SK-N-SH (cell line): ENCODE data around the gene EGF.
"Not testable (repeated sequence)": the region's sequence is repeated elsewhere in the genome, so short reads cannot be mapped to it uniquely, and the experiment has no call there.

Source experiments
- CHD2 ChIP-seq: fragments of 150-350 bp; IDR thresholded peaks from 2 replicates; pipeline ENCODE4 v1.6.1; 2018; ENCODE audit warnings: low read length; ENCODE audit not compliant: partially characterized antibody
- EP300 ChIP-seq, 2 experiments: IDR thresholded peaks; 2 replicates each; pipeline versions ENCODE4 v1.4.0 to v1.6.1; 2012; ENCODE audit warnings: borderline replicate concordance in 1 of 2, low read depth in 1 of 2, low read length in 1 of 2
- EZH2phosphoT487 ChIP-seq: fragments of 200-600 bp; sonication (generic); IDR thresholded peaks from 2 replicates; pipeline ENCODE4 v1.6.1; 2017; ENCODE audit warnings: low read depth, mixed run types, mild to moderate bottlenecking, antibody characterized with exemption, moderate library complexity, borderline replicate concordance
- FOXM1 ChIP-seq: IDR thresholded peaks from 2 replicates; pipeline ENCODE4 v1.4.0; 2012; ENCODE audit warnings: low read depth, mild to moderate bottlenecking
- RCOR1 ChIP-seq: fragments of 150-350 bp; IDR thresholded peaks from 2 replicates; pipeline ENCODE4 v1.6.1; 2017; ENCODE audit warnings: antibody characterized with exemption, low read length
- TF ChIP-seq, protein P1 (sequence below): fragments of 200-600 bp; sonication (generic); IDR thresholded peaks from 2 replicates; pipeline ENCODE4 v1.6.1; 2017; ENCODE audit warnings: antibody characterized with exemption, mild to moderate bottlenecking, moderate library complexity
- TF ChIP-seq, protein P2 (sequence below): IDR thresholded peaks from 2 replicates; pipeline ENCODE4 v1.4.0; 2012; ENCODE audit warnings: low read depth
- TF ChIP-seq, protein P3 (sequence below): IDR thresholded peaks from 2 replicates; pipeline ENCODE4 v1.4.0; 2012; ENCODE audit warnings: low read depth, borderline replicate concordance

GRCh38 chr4:109949099-109949718 lies 36.5 kb downstream of the EGF start:
- TF ChIP-seq EP300 (IDR thresholded peaks at IDR 0.05; ENCODE audit: borderline replicate concordance in 1 of 2, low read depth in 1 of 2, low read length in 1 of 2); EZH2phosphoT487; FOXM1; RCOR1; CHD2: not testable (repeated sequence)
- TF ChIP-seq, protein P1, sequence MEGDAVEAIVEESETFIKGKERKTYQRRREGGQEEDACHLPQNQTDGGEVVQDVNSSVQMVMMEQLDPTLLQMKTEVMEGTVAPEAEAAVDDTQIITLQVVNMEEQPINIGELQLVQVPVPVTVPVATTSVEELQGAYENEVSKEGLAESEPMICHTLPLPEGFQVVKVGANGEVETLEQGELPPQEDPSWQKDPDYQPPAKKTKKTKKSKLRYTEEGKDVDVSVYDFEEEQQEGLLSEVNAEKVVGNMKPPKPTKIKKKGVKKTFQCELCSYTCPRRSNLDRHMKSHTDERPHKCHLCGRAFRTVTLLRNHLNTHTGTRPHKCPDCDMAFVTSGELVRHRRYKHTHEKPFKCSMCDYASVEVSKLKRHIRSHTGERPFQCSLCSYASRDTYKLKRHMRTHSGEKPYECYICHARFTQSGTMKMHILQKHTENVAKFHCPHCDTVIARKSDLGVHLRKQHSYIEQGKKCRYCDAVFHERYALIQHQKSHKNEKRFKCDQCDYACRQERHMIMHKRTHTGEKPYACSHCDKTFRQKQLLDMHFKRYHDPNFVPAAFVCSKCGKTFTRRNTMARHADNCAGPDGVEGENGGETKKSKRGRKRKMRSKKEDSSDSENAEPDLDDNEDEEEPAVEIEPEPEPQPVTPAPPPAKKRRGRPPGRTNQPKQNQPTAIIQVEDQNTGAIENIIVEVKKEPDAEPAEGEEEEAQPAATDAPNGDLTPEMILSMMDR = not testable (repeated sequence)
- TF ChIP-seq, protein P2, sequence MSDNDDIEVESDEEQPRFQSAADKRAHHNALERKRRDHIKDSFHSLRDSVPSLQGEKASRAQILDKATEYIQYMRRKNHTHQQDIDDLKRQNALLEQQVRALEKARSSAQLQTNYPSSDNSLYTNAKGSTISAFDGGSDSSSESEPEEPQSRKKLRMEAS = not testable (repeated sequence)
- TF ChIP-seq, protein P3, sequence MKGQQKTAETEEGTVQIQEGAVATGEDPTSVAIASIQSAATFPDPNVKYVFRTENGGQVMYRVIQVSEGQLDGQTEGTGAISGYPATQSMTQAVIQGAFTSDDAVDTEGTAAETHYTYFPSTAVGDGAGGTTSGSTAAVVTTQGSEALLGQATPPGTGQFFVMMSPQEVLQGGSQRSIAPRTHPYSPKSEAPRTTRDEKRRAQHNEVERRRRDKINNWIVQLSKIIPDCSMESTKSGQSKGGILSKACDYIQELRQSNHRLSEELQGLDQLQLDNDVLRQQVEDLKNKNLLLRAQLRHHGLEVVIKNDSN = not testable (repeated sequence)
